ENCODE data around the gene CAMK4. TPM values are rescaled to one million over a fixed set of nuclear protein-coding genes. Genes with fewer than 3 reads are reported as not detected.
"Not testable (repeated sequence)": the region's sequence is repeated elsewhere in the genome, so short reads cannot be mapped to it uniquely, and the experiment has no call there.

CAMK4 gene
- polyA plus RNA-seq, 1 donor from 2014 or later: 16.6 TPM

GRCh38 chr5:111255169-111255568 lies 31.0 kb downstream of the CAMK4 start:
- Histone ChIP-seq H4K20me1 (ENCODE audit: insufficient read depth) (no peaks in the 10 kb centered on the region), H2AFZ (ENCODE audit: low read depth, low read length) (no peak overlapping the region), H3K9me2 (ENCODE audit: insufficient read depth, low read length) (no peaks in the 10 kb centered on the region), H3K27ac (ENCODE audit: low read length) (no peak overlapping the region), H3K4me2 (ENCODE audit: low read length) (no peak overlapping the region), H3K4me3 (ENCODE audit: low read length) (no peak overlapping the region), H3K79me2 (replicated peaks; ENCODE audit: insufficient read depth, low read length) (no peaks in the 10 kb centered on the region), H3K9me3 (ENCODE audit: low read length) (no peaks in the 10 kb centered on the region), H3K9ac (ENCODE audit: low read length) (no peak overlapping the region), H3F3A (ENCODE audit: insufficient read depth, low read length, poor library complexity, severe bottlenecking) (no peaks in the 10 kb centered on the region), H3K36me3 (ENCODE audit: insufficient read depth, low read length) (no peaks in the 10 kb centered on the region), H3K27me3 (ENCODE audit: insufficient read depth, low read depth, low read length) (no peaks in the 10 kb centered on the region)
- no peak for TF ChIP-seq POLR2AphosphoS5 (IDR thresholded peaks at IDR 0.05)

DNA sequence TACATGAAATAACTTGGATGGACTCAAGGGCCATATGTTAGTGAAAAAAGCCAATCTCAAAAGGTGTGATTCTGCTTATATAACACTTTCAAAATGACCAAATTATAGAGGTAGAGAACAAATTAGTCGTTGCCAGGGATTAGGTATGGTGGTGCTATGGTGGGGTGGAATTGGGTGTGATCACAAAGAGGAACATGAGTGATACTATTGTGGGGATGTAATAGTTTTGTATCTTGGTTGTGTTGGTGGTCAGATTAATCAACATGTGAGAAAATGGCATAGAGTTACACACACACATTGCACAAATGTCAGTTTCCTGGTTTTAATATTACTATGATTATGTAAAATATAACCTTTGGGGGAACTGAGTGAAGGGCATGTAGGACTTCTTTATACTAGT lies 31.9 kb downstream of the CAMK4 start:
- TF ChIP-seq RAD21 (conservative IDR thresholded peaks at IDR 0.05) (no peak), POLR2AphosphoS5 (IDR thresholded peaks at IDR 0.05) (no peak), TAF1 (IDR thresholded peaks at IDR 0.05; ENCODE audit: low read depth) (no peak), SMC3 (conservative IDR thresholded peaks at IDR 0.05; ENCODE audit: poor library complexity) (no peak), EZH2 (IDR thresholded peaks at IDR 0.05; ENCODE audit: borderline replicate concordance, insufficient read depth, low read length, poor library complexity, severe bottlenecking) (no peak), REST (IDR thresholded peaks at IDR 0.05; ENCODE audit: borderline replicate concordance) (no peak), MXI1 (conservative IDR thresholded peaks at IDR 0.05; ENCODE audit: poor library complexity, severe bottlenecking) (no peak), EP300 (conservative IDR thresholded peaks at IDR 0.05; ENCODE audit: poor library complexity, severe bottlenecking) (no peak)
- TF ChIP-seq, protein P1, sequence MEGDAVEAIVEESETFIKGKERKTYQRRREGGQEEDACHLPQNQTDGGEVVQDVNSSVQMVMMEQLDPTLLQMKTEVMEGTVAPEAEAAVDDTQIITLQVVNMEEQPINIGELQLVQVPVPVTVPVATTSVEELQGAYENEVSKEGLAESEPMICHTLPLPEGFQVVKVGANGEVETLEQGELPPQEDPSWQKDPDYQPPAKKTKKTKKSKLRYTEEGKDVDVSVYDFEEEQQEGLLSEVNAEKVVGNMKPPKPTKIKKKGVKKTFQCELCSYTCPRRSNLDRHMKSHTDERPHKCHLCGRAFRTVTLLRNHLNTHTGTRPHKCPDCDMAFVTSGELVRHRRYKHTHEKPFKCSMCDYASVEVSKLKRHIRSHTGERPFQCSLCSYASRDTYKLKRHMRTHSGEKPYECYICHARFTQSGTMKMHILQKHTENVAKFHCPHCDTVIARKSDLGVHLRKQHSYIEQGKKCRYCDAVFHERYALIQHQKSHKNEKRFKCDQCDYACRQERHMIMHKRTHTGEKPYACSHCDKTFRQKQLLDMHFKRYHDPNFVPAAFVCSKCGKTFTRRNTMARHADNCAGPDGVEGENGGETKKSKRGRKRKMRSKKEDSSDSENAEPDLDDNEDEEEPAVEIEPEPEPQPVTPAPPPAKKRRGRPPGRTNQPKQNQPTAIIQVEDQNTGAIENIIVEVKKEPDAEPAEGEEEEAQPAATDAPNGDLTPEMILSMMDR (IDR thresholded peaks at IDR 0.05; ENCODE audit: poor library complexity, severe bottlenecking): no peak
- Histone ChIP-seq H3K9me2 (ENCODE audit: insufficient read depth, low read length) (no peaks in the 10 kb centered on the region), H3K36me3 (ENCODE audit: insufficient read depth, low read length) (no peaks in the 10 kb centered on the region), H3F3A (ENCODE audit: insufficient read depth, low read length, poor library complexity, severe bottlenecking) (no peaks in the 10 kb centered on the region), H4K20me1 (ENCODE audit: insufficient read depth) (no peaks in the 10 kb centered on the region), H3K27ac (ENCODE audit: low read length) (no peak overlapping the region), H3K9ac (ENCODE audit: low read length) (no peak overlapping the region), H3K79me2 (replicated peaks; ENCODE audit: insufficient read depth, low read length) (no peaks in the 10 kb centered on the region), H3K4me3 (ENCODE audit: low read length) (no peak overlapping the region), H3K4me2 (ENCODE audit: low read length) (no peak overlapping the region), H2AFZ (ENCODE audit: low read depth, low read length) (no peak overlapping the region), H3K9me3 (ENCODE audit: low read length) (no peaks in the 10 kb centered on the region), H3K27me3 (ENCODE audit: insufficient read depth, low read depth, low read length) (no peaks in the 10 kb centered on the region)

GRCh38 chr5:111257610-111258009 lies 33.4 kb downstream of the CAMK4 start:
- H3K4me2 ChIP-seq (ENCODE audit: low read length); H3K9me2 ChIP-seq (ENCODE audit: insufficient read depth, low read length); H3K4me3 ChIP-seq (ENCODE audit: low read length); H3K36me3 ChIP-seq (ENCODE audit: insufficient read depth, low read length); H3K9me3 ChIP-seq (ENCODE audit: low read length); H4K20me1 ChIP-seq (ENCODE audit: insufficient read depth); H3F3A ChIP-seq (ENCODE audit: insufficient read depth, low read length, poor library complexity, severe bottlenecking); H3K27me3 ChIP-seq (ENCODE audit: insufficient read depth, low read depth, low read length); H3K79me2 ChIP-seq (replicated peaks; ENCODE audit: insufficient read depth, low read length); H2AFZ ChIP-seq (ENCODE audit: low read depth, low read length); H3K9ac ChIP-seq (ENCODE audit: low read length); H3K27ac ChIP-seq (ENCODE audit: low read length): not testable (repeated sequence)

Data from neural cell (in vitro differentiated cells).